Non-pigmented ciliary epithelial cell (primary cell): ENCODE measurements around the gene KRT6C.
"Not testable (repeated sequence)": the region's sequence is repeated elsewhere in the genome, so short reads cannot be mapped to it uniquely, and the experiment has no call there.

Experiments
- DNase-seq: peaks from one replicate; pipeline ENCODE4 v3.0.0-alpha.2; 2010; ENCODE audit warnings: low read depth

KRT6C gene

DNA sequence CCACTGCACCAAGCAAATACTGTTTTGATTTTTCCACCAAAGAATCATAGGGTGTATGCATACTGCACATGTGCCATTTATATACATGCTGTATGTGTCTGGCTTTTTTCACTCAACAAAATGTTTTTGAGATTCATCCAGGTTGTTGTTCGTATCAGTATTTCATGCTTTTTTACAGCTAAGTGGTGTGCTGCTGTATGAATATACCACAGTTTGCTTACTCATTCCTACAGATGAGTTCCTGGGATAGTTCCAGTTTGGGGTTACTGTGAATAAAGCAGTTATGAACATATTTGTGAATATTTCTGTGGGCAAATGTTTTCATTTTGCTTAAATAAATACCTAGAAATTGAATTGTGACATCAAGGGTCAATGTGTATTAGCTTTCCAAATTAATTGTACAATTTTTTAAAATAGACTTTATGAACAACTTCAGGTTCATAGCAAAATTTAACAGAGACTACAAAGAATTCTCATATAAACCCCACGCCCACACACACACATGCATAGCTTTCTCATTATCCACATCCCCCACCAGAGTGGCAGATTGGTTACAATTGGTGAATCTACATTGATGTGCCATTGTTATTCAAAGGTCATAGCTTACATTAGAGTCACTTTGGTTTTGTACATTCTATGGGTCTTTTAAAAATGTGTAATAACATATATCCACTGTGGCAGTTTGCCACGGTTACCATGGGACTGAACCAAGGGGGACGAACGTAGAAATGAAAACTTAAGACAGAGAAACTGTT is 26.4 kb upstream of the KRT6C start:
- no peak for DNase-seq

DNA sequence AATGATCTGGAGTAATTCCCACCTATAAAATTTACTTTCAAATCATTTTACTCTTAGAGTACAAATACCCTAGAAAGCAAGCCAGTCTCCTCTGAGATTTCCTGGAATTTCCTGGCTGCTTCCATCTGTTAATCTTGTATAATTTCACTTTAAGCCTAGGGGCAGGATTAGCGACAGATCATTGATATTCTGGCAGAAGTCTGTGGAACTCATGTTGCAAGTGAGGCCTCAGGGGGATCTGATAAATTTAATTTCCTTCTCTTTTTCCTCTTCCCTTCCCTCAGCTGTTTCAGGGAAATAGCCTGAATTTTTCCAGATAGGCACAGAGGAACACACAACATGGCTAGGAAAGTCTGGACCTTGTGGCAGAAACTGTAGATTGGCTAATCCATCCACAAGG is 25.3 kb upstream of the KRT6C start:
- DNase-seq: no peak

DNA sequence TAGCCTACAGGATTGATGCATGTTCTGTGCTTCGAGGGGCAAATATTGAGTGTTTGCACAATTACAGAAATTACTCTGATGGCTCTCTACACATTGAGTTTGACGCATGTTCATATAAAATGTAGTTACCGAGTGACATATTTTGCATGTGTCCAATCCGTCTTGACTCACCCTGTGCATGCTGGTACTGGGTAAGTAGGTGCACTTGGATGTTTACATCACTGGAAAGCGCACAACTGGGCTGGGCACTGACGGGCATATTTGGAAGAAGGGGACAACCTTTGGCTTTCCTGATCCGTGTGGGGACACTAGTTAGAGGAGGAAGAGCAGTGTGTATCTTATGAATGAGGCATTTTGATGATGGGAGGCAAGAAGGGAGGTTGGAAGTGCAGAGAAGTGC is 24.4 kb upstream of the KRT6C start:
- DNase-seq: no peak

DNA sequence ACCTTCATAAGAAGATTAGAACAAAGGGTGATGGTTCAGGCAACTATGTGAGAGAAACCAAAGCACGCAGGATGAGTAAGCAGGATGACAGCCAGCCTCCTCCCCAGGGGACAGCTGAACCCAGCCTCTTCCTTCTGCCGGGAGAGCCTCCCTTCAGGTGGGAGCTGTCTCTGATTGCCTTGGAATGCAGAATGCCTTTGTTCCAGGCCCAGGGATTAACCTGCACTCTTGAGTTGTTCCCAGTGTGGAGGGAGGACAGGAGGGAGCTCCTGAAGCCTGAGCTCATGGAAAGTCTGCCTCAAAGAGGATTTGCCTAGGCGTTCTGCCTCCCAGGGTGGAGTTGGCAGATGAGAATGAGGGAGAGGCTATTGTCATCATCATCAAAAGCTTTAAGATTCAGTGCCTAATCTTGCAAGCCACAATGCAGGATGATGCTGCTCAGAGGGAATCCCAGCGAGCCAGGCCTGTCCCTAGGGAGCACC is 23.0 kb upstream of the KRT6C start:
- no peak for DNase-seq

DNA sequence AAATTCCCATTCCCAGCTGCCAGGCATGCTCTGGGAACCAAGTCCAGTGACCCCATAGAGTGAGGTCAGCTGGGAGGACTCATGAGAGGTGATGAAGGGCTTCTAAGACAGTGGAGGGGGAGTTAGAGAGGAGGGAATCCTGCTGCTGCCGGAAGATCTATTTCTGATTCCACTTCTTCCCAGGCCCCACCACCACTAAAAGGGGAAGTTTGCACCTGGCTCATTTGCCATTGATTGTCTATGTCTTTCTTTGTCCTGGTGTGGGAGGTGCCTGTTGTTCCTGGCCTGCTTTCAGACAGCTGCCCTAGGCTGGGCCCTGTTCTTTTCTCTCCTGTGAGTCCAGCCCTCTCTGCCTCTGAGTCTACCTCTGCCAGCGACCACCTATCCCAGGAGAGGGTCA is 22.4 kb upstream of the KRT6C start:
- no peak for DNase-seq

DNA sequence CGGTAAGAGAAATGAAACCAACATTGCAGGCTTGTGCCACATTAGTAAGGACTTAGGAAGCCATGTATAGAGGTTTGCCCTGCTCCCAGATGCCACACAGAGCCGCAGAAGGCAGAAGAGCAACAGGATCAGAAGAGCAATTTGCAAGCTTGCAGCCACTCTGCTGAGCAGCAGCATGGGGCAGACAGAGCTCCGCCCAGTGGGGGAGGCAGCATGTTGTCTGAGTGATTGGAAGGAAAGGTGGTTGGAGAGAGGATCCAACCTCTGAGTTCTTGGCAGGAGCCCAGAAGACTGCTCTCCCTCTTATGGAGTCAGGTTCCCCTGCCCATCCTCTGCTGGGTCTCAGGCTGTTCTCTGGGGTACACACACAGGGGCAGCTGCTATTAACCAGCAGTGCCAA is 21.8 kb upstream of the KRT6C start:
- no peak for DNase-seq

DNA sequence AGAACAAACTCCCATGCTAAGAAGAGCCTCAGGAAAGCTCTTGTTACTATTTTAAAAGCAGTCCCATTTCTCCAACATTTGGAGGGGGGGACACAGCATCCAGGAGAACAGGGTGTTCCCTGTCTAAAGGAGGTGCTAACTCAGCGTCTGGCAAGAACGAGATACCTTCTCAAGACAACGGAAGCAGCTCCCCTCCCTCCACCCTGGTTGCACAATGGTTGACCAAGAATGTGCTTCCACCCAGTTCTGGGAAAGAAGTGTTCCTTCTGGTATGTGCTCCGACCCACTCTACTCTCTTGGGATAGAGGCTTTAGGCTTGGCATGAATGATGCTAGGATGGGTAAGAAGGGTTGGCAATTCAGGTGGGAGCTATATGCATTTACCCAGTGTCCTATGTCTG is 20.9 kb upstream of the KRT6C start:
- DNase-seq: no peak

DNA sequence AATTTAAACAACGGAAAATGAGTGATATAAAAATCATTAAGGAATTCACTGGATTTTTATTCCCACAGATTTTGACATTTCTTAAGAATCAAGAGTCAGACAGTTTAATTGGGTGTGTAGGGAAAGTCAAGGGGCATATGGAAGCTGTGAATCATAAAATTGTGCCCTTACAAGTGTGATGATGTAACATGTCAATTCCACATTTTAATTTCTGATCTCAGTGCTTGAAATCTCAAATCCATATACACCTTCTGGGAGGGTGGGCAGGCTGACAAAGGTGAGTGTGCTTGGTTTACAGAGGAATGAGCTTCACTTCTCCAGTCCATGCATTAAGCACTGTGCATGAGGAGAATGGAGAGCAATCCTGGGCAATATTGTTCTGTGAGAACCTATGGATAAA is 20.5 kb upstream of the KRT6C start:
- DNase-seq: no peak

DNA sequence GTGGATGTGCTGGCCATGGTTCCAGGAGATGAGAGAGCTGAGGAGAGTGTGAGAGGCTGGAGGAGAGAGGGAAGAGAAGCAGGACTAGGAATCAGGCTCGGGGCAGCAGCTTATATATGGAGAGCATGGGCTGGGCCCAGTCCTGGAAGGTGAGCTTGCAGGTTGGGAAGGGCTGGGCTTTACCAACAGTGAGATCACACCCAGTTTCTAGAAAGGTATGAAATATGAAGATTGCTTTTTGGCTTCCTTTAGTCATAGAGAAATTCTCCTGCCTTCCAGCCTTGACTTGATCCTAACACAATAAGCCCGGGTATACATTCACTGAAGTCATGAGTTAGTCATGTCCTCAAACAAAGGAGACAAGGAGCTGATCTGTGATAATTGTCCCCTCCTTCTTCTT is 19.6 kb upstream of the KRT6C start, which contains the start of gene KRT6A:
Gene KRT6A, minus strand, starts transcription at position 86 of the 400 bp plus-strand sequence. Its CDS starts 69 bp downstream, at position 17.
- no peak for DNase-seq

DNA sequence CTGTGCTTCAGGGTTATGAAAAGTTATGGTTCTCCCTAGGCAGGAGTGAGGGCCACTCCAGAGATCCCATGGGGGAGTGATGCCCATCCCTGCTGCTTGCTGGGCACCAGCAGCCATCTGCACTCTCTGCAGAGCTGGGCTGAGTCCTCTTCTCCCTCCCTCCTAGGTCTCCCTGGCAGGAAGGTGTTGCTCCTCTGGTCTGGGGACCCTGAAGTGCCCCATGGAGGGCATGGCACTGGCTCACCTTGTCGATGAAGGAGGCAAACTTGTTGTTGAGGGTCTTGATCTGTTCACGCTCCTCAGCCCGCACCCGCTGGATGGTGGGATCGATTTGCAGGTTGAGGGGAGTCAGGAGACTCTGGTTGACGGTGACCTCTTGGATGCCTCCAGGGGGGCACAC is 18.8 kb upstream of the KRT6C start:
- DNase-seq: not testable (repeated sequence)

DNA sequence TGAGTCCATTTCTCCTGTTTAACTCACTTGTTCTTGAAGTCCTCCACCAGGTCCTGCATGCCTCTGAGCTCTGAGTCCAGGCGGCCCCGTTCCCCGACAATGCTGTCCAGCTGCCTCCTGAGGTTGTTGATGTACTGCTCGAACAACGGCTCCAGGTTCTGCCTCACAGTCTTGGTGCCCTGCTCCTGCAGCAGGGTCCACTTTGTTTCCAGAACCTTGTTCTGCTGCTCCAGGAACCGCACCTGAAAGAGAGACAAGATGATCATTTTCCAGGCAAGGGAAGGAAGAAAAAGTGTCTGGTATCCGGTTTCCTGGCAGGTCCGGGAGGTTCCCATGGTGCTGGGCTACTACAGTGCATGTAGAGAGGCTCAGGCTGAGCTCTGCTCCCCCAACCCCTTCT is 17.9 kb upstream of the KRT6C start:
- not testable (repeated sequence) for DNase-seq

DNA sequence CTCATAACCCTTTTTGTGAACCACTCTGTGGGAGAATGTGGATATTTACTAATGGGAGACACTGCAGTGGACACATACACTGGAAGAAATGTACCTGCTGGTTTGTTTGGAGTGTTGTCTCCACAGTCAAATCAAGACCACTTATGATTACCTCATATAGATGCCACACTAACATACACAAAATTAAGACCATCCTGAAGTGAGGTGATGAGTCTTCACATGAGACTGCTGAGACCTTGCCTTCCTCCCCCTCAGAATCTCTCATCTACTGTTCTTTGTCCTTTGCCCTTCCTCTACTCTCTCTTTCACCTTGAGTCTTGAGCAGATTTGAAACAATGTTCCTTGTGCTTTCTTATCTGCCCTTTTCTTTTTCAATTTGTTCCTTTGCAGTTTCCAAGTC is 15.1 kb upstream of the KRT6C start:
- no peak for DNase-seq

DNA sequence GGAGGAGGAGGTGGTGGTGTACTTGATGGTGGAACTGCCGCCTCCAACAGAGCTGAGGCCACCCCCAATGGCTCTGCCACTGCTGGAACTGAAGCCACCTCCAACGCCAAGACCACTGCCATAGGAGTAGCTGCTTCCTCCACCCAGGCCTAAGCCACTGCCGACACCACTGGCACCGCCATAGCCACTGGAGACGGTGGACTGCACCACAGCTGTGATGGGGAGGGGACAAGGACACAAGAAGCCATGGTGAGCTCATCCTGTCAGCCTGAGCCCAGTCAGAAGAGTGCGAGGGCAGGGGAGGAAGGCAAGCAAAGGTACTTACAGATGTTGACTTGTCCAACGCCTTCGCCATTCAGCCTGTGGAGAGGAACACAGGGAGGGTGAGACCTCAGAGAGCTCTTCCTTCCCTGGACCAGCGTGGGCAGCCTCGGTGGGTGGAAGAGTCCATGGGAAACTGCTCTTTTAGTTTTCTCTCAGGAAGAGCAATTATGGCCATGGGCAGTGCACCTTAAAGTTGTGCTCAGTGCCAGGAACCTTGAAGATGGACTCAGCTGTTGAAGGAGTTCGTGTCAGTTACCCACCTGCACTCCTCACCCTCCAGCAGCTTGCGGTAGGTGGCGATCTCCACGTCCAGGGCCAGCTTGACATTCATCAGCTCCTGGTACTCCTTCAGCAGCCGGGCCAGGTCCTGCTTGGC is 14.3 kb upstream of the KRT6C start:
- DNase-seq: not testable (repeated sequence)

DNA sequence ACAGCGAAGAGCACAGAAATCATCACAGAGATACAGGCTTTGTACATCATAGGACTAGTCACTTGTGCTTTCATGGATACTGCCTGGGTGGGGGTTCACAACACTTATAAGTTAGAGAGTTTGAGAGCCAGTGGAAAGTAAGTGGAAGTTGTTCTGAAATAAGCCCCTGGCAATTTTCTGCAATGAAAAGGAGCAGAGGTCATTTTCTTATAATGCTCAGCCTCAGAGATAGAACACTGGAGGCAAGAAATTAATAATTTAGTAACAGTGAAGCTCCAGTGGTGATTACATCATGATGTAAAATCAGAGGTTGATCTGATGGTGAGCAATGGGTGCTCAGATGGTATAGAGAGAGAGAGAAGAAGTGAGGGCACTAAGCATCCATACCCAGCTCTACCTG is 13.6 kb upstream of the KRT6C start:
- DNase-seq: no peak

DNA sequence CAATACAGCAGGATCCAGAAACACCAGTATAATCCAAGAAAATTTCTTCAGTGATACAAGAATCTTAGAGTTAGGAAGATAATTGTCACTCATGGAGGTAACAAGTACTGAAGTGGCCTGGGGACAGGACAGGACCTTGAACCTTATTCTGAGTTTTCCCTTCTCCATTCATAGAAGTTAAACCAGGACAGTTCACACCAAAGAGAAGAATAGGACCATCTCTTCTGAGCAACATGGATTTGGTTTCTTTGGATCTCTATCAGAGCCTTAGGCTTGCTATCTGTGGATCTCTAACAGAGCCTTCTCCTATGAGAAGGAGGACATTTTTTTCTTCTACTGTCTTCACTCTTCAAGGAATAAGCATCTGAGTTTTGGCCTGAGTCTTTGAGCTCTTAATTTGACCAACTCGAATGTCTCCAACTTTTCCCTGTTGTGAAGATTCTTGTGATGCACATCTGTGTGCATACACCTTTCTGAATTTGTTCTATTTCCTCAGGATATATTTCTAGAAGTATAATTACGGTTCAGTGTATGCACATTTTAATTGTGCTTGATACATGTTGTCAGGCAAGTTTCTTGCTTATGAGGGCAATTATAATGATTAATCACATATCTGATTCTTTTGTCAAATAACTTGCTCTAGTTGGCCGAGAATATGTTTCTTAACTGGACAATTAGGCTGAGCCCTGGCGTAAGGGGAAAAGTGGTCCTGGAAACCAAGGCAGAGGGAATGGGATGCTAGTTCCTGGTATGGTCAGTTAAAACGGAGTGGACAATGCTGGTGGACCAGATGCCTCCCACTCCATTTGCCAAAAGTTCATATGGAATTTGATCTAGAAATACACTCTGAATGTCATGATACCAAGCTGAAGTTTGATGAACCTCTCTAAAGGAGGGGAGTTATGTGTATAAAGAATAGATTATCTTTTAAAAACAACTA is 12.8 kb upstream of the KRT6C start:
- no peak for DNase-seq

DNA sequence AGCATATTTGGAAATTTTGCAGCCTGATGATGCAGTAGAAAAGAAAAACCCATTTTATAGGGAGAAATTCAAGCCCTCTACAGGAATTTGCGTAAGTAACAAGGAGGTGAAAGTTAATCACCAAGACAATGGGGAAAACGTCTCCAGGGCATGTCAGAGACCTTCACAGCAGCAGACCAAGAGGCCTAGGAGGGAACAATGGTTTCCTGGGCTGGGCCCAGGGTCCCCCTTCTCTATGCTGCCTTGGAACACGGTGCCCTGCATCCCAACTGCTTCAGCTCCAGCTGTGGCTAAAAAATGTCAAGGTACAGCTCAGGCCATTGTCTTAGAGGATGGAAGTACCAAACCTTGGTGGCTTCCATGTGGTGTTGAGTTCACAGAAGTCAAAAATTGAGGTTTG is 6.5 kb upstream of the KRT6C start:
- DNase-seq: no peak

DNA sequence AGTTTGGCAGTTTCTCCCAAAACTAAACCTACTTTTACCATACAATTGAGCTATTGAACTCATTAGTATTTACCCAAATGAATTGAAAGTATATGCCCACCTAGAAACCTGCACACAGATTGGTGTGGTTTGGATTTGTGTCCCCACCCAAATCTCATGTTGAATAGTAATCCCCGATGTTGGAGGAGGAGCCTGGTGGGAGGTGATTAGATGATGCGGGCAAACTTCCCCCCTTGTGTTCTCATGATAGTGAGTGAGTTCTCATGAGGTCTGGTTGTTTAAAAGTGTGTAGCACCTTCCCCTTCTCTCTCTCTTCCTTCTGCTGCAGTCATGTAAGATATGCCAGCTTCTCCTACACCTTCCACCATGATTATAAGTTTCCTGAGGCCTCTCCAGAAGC is 4.0 kb upstream of the KRT6C start:
- no peak for DNase-seq

DNA sequence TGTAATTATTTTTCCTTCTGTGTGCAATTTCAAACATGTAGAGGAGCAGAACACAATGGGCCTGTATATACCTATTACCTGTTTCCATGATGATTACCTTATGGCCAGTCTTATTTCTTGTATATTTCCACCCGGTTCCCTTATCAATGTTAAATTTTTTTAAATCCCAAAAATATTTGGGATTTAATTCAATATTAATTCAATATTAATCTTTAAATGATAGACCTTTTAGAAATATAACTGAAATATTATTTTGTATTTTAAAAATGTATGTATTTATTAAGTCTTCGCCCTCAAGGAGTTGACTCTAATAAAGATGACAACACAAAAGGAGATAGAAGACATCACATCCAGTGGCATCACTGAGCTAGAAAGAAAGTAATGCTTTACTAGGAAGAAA is 607 bp upstream of the KRT6C start:
- DNase-seq: no peak

DNA sequence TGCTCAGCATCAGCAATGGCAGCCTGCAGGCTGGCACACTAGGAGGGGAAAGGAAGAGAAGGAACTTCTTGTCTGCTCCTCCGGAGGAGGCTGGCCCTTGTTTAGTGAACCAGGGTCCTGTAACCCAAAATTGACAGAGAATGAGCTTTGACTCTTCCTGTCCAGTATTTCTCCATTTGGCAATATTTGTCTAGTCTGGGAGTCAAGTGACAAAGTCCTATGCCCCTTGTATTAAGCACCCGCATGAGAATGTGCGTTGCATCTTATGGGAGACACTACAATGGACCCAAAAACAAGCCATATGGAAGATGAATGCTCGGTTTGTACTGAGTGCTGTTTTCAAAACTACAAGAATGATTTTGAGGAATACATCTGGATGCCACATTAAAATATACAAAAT is 3.8 kb downstream of the KRT6C start:
- DNase-seq: no peak

DNA sequence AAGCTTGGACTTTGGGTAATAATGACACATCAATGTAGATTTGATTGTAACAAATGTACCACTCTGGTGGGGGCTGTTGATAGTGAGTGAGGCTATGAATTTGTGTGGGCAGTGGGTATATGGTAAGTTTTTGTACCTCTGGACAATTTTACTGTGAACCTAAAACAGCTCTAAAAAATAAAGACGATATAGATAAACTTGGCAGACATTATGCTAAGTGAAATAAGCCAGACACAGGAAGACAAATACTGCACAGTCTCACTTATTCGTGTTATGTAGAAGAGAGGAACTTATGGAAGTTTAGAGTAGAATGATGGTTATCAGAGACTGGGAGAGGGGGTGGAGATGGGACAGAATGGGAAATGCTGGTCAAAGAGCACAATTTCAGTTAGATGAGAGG is 8.7 kb downstream of the KRT6C start:
- DNase-seq: no peak

DNA sequence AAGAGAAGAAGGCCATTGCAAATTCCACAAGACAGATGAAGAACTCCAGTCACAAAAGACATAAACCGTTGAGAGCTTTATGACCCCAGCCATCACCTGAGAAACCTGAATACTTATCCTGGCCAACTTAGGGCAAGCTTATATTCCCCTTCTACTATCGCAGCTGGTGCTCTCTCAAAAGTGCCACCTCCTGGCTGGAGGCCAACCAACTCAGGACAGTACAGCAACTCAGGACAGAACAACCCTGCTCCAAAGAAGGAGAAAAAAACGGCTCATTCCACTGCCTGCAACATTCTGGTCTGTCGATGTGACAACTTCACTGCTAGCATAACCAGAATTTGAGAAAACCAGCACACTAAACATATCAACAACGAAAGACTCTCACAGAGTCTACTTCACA is 11.9 kb downstream of the KRT6C start:
- DNase-seq: no peak

DNA sequence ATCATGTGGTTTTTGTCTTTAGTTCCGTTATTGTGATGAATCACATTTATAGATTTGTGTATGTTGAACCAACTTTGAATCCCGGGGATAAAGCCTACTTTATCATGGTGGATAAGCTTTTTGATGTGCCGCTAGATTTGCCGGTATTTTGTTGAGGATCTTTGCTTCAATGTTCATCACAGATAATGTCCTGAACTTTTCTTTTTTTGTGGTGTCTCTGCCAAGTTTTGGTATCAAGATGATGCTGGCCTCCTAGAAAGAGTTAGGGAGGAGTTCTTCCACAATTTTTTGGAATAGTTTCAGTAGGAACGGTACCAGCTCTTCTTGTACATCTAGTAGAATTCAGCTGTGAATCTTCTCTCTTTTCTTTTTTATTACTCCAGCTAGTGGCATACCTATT is 14.7 kb downstream of the KRT6C start:
- no peak for DNase-seq

DNA sequence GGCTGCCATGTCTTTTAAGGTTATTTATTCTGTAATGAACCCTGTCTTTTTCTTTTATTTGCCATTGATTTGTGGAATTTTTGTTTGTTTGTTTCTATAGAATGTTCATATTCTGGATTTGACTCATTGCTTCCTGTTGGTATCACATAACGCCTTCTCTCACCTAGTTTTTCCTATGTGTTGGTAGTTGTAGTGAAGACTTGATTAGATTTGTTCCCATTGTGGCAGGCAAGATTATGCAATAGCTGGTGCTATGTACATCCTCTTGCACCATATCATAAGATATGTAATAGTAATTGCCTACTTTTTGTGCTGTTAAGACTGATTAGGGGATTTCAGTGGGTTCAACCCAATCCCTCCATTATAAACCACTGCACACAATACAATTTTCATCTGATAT is 17.8 kb downstream of the KRT6C start:
- no peak for DNase-seq
